HG03103 (cell line): ENCODE results near the gene DAB2.

Source experiments
- ATAC-seq: cut with Tn5 transposase; IDR thresholded peaks from one replicate; pipeline ENCODE4 v1.9.1; 2021; ENCODE audit warnings: low read depth; ENCODE audit not compliant: unreplicated experiment

The DAB2 gene

DNA sequence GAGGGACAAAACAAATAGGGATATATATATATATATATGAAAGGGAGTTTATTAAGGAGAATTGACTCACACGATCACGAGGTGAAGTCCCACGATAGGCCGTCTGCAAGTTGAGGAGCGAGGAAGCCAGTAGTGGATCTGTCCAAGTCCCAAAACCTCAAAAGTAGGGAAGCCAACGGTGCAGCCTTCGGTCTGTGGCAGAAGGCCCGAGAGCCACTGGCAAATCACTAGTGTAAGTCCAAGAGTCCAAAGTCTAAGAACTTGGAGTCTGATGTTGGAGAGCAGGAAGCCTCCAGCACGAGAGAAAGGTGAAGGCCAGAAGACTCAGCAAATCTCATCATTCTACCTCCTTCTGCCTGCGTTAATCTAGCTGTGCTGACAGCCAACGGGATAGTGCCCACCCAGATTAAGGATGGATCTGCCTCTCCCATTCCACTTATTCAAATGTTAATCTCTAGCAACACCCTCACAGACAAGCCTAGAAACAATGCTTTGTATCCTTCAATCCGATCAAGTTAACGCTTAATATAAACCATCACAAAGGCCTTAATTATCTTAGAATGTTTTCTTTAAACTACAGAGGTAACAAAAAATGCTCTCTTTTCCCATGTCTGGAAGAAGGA, 23.8 kb upstream of the DAB2 start:
- no peak for ATAC-seq

DNA sequence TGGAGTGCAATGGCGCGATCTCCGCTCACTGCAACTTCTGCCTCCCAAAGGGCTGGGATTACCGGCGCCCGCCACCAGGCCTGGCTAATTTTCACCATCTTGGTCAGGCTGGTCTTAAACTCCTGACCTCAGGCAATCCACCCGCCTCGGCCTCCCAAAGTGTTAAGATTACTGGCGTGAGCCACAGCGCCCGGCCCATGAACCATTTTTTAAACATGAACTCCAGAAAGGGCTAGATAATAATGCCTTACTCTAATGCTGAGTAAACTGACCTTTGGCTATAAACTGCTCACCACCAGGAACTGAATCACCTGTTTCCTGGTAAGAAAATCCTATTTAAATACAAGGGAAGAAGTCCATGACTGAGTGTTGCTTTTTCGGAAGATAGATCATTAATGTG, 23.2 kb upstream of the DAB2 start:
- ATAC-seq: no peak

DNA sequence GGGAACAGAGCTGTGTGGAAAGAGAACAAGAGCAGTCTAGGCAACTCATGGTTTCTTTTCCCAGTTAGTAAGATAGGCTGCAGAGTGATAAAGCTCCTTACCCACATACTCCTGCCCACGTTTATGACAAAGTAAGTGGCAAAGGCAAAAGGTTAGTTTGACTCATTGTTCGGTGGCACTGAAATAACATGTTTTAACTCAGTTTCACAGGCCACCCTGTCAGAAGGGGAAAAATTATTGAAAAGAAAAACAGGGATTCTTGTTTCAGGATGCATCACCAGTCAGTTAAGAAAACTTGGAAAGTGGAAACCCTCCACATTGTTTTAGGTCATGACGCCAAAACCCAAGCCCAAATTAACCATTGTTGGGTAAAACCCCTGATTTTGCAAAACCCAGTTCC, 22.3 kb upstream of the DAB2 start:
- ATAC-seq: no peak

DNA sequence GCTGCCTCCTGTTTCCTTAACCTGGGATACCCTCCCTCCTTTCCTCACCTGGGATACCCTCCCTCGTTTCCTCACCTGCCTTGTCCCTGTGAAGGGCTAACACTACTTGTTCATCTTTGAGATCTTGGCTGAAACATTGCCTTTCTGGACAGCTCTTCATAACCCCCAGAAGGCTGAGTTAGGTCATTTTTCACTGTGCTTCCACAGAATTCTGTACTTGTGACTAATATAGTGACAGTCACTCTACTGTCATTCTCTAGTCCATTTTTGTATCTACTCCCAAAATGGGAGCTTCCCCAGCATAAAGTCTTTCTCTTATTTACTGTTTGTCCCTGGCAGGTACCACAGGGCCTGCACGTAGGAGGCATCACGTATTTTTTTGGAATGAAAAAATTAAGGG, 21.5 kb upstream of the DAB2 start:
- no peak for ATAC-seq

DNA sequence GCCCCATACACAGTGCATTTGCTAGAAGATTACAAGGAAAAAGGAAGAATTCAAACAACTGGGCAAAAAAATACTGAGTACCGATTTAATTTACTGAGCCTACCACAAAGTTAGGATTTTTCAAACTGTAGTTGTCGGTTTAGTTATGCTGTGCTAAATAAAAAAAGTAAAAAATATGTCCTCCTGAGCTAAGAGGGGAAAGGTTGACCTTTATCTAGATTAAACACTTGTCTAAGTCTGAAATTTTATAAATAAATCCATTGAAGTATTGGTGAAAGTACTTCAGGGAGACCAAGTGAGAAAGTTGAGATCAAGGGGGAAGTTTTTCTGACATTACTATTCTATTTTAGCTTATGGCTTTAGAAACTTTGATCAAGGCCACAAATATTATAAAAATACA, 19.1 kb upstream of the DAB2 start:
- no peak for ATAC-seq

DNA sequence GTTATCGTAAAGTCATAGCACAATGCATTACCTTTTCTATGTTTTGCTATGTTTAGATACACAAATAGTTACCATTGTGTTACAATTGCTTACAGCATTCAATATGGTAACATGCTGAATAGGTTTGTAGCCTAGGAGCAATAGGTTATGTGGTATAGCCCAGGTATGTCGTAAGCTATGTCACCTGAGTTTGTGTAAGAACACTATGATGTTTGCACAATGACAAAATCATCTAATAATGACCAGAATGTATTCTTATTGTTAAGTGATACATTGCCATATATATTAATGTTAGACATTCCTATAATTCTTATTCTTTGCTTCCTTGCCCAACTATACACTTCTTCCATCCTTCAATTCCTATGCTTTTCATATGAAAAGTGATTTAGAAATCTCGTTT, 18.2 kb upstream of the DAB2 start:
- ATAC-seq: no peak

DNA sequence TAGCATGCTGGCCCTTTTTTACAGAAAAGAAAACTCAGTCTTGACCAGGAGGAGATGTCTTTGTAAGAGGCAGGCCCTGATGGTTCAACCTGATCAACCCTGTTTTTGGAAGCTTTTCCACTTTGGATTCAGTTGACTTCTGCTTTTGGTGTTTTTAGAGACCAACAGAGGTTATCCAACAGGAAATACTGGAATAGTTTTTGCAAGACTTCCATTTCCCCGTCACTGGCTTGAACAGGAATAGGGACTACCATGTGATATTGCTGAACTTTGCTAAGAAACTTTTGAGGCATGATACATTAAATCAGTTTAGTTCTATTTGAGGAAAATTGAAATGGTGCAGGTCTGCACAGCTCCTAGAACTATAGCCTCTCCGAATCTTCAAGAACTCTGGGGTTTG, 17.1 kb upstream of the DAB2 start:
- no peak for ATAC-seq

DNA sequence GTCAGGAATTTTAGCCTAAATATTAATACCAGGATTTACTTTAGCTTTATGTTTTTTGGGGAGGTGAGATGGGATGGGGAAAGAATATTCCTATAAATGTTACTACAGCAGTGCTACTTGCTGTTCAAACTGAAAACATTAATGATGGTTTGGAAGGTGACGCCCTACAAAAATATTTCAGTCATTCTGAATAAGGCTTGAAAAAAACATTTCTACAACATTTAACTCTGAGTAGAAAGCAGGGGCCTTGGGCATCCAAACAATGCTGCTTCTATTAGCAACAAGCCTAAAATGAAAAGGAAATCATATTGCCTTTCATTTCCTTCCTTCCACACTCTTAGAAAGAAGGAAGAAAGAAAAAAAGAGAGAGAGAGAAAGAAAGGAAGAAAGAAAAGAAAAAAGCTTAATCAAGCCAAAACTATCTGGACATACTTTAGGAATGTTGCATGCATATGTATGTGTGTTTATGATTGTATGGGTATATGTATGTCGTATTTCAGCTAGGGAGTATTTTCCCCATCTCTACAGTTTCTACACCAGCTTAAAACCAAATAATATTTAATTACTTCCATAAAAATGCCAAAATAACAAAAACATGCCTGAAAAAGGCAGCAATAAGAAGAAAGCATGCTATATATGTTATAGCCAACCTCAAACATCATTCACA, 16.3 kb upstream of the DAB2 start:
- ATAC-seq: no peak

DNA sequence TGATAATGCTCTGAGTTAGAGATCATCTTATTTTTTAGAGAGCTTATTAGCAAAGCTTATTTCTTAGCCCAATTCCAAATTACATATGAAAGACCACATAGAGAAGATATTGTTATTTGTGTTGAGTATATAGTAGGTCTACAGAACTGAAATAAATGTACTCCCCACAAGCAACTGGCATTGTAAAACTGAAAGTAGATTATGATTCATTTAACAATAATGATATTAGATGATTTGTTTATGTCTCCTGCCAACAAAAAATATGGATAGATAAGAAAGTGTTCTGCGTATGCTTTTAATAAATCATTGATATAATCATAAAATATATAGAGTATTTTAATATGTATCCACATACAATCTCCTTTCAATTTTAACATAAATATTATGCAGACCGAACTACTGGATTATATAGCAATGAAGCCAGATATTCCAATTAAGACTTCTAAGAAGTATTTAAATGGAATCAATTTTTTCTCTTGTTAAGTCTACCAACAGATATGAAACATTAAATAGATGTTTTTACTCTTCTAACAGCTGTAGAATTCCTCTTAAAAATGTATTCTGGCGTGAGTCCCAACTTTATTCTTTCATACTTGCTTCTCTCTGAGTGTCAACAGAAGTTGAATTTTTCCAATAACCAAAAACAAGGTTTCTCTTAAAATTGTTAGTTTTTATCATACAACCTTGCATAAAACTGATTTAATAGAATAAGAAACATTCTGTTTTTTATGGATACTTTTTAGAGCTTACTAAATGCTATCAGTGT, 15.6 kb upstream of the DAB2 start:
- no peak for ATAC-seq

DNA sequence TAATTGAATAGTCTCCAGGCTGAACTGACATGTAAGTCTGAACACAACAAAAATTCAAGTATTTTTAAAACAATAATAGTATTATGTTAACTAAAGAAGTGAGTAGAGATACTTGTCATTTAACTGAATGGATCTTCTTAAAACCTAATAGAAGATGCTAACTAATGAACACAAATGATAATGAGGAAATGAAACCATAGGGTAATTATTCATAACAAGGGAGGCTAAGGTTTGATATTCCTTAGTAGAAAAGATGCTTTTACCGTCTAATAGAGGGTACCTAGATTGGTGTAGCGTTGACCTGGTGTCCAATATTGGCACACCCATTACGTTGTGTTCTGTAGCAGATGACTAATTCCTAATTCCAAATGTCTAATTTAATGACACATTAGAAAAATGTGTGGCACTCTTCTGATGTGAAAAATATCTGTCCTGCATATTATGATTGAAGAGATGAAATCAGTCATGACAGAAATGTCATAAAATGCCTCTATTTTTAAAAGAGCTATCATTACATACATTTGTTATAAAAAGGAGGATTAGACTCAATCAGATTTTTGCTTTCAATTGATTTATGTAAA, 14.9 kb upstream of the DAB2 start:
- no peak for ATAC-seq

DNA sequence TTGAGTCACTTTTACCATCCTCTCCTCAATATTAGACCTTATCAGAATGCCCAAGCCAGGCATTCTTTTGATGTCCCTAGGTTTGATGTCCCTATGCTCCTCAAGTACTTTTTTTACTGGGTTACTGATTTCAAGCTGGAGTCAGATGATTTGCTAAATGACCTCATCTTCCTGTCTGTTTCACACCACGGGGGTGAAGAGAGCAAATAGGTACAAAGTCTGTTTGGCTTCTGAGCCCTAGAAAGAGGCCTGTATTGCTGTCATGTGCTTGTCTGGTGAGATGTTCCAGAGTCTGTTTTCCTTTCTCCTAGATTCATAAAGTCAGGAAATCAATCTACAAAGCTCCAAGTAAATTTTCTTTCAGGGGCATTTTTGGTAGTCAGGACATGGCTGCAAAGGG, 12.7 kb upstream of the DAB2 start:
- no peak for ATAC-seq

DNA sequence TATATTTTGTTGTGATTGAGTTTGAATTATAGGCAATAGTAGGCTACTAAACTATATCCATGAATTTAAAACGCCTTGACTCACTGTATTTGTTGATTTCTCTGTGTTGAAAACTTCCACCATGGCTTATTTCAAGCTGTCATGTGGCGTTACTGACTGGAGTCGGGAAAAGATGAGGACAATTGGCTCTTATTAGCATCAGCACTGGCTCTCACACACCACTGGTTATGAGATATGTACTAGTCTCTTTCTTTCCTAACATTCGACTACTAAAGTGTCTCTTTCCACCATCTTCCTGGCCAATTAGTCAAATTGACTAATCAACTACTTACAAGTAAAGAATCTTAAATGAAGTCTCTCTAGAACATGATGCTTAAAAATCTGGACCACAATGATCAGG, 9.1 kb upstream of the DAB2 start:
- no peak for ATAC-seq

DNA sequence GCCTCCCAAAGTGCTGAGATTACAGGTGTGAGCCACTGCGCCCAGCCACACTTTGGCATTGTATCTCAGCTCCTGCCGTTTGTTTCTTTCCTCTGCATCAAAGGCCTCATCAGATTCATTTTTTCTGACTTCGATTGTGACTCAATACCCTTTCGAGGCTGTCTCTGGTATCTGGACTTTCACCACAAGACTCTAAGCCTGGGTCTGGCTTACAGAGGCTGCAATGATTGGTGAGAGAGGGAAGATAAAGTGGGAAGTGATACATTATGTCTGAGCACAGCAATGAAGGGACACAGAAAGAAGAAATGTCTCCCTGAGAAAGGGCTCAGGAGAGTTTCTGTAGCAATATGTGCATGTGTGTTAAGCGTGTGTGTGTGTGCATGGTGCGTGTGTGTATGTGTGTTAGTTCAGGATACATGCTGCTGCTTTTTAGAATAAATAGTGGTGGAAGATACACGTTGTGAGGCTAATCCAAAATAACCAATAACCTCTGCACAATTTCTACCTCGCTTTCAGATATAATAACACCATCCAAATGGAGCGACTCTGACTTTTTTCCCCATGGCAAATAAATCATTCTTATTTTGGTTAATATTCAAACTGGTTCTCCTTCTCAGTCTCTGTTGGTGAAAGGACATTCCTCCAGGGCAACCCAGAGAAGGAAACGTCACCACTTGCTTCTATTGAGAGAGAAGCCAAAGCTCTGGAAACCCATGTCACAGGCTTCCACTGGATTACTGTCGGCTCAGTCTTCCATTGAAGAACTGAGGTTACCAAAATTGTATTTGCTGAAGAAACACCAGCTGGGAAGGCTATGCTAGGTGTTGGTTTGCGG, 8.1 kb upstream of the DAB2 start:
- ATAC-seq: no peak

DNA sequence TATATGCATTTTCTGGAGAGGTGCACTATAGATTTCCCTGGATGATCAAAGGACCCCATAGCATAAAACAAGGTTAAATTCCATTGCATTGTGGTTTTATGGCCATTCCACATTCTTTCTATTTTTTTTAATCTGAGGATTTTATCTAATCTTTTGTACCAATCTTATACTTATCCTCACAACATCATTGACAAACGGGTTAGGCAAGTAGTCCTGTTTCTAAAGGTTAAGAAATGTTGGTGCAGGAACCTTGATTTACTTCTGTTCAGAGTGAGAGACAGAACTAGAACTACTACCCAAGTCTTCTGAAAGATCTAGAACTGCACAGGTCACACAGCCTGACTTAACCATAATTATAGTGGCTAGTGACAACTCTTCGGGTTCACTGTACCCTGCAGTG, 5.7 kb upstream of the DAB2 start:
- ATAC-seq: no peak

DNA sequence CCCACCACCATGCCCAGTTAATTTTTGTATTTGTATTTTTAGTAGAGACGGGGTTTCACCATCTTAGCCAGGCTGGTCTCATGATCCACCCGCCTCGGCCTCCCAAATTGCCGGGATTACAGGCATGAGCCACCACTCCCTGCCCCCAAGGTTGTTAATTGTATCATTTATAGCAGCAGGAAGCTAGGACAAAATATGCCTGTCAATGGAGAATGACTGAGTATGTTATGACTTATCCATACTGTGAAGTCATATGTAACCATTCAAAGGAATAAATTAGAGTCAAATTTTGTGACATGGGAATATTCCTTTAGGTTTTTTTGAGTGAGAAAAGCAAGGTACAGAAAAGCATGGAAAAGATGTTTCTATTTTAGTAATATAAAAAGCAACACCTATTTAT, 3.9 kb upstream of the DAB2 start:
- ATAC-seq: no peak

DNA sequence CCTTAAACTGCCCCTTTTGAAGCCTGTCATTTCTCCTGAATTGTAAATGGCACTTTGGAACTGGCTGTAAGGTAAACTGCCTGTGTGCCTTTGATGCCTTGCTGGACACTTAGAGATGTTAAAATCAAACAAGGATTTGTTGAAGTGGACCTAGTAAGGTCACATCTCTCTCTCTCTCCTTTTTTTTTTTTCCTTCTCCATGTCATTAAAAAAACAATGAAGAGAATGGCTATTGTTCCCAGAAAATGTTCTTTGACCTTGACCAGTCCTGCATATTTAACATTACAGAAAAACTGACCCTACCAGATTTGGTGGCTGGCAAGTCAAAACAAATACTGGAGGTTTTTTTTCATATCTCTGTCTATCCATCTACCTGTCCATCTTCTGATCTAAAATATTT, 2.9 kb upstream of the DAB2 start:
- ATAC-seq: no peak

DNA sequence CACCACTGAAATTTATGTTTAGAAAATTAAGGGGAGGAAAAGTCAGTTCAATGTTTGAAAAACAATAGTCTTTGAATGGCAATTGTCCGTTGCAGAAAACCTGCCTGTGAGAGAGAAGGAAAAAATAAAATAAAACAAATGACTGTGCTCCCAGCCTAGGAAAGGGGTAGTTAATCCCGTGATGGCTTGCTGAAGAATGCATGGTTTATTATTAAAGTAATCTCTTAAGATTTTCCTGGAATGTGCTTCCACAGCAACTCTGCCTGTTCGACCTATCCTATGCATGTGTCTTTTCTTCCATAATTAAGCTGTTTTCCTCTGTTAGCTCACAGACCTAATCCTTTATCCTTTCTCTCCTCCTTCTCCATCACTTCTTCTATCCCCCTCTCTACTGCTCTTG, 2.4 kb upstream of the DAB2 start:
- ATAC-seq: no peak

DNA sequence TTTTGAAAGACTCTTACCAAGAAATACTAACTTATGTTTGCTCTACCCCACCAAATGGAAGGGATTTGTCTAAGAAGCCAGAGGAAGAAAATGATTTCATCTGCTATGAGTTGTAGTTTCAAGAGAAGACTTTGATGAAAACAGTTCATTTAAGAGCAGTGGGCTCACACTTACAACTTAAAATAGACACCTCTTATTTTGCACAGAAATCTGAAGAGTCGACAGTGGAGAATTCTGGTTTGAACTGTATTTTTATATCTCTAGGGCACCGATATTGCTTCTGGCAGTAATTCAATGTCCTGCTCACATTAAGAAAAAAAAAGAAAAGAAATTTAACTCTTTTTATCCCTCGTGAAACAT, 1.9 kb upstream of the DAB2 start:
- no peak for ATAC-seq

DNA sequence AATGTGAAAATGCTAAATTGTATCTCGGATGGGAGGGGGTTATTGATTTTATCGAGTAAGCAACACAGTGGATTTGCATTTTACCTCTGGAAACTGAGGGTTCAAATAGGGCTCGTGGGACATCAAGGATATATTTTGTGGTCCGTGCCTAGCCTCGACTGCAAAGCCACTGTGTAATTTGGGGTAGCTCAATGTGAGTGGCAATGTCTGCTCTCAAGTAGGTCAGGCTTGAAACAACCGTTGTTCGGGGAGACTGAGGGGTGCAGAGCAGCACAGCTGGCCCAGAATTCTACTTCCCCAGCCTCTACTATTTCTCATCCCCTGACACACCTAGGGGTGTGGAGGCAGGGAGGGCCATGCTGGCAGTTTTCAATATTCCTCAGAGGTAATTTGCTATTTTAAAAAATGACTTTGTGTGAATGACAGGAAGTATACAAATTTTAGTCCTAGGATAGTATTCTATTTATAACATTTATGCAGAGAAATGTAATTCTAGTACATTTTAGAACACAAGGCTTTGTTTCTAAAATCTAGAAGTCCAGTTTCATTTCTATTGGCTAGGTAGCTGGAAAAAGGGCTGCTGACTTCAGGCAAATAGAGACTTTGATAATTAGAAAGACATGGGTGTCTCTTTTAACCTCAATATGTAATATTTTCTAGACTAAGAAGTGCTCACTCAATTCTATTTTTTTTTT, 1.4 kb upstream of the DAB2 start:
- no peak for ATAC-seq

DNA sequence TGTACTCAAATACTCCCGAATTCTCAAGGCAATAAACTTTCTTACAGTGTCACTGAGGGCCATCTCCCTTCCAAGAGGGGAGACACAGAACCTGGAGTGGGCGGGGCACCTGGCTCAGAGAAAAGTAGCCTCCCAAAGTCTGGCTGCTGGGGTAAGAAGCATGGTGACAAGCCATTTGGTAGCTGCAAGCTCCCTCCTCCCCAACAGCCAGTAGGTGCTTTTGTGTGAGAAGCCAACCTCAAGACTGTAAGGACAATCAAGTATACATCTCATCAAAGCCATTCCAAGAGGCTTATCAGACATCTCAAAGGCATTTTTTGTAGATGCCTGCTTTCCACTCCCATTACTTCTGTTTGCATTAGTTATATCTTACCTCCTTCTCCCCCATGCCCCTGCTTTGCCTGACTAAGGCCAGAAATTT, 1.4 kb downstream of the DAB2 start:
- no peak for ATAC-seq
